ENCODE data around the gene MAML3.

MAML3 gene

DNA sequence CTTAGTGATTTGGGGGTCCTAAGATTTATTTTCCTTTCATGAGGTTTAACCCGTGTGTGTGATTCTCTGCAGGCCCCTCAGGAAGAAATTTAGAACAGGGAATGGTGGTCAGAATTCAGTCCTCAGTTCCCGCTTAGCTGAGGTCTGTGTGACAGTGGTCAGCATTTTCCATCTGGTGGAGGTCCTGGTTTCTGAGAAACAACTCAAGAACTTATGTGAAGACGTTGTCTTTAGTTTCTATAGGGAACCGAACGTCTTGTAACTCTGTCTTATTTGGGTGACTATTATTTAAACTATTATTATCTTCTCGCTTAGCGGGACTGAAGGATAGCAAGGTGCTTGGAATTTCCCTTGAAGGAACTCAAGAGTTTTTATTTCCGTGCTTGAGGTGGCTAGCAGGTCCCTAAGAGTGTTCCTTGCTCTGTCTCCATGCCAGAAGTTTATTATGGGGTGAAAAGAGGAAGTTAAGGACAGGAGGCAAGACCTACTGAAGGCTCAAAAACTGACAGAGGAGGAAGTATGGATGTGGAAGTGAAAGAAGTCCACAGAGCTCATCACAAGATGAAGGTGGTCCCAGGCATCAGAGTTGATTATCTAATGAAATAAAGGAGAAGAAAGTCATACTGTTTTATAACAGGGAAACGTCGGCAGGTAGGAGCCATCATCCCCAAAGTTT lies 479.0 kb downstream of the MAML3 start:
- peaks cover 14 to 16% of the 10 kb centered on the region in 2 donors for H3K36me3 ChIP-seq (ENCODE audit: control insufficient read depth in 2 of 2, insufficient read depth in 2 of 2, low read length in 2 of 2)
- no peak overlapping the region for H3K9ac ChIP-seq (ENCODE audit: low read depth in 1 of 2, low read length in 2 of 2)
- H3K27me3 ChIP-seq (ENCODE audit: control insufficient read depth in 2 of 2, insufficient read depth in 2 of 2, low read length in 2 of 2): no peaks in the 10 kb centered on the region
- H3K4me3 ChIP-seq (ENCODE audit: low read length in 2 of 2): no peak overlapping the region
- H3K27ac ChIP-seq (ENCODE audit: low read depth in 2 of 2, low read length in 2 of 2): no peak overlapping the region
- no peaks in the 10 kb centered on the region for H3K4me1 ChIP-seq (ENCODE audit: control insufficient read depth in 2 of 2, insufficient read depth in 2 of 2, low read length in 2 of 2)
- no peaks in the 10 kb centered on the region for H3K9me3 ChIP-seq (ENCODE audit: control insufficient read depth in 2 of 2, low read length in 2 of 2)

- H3K9ac ChIP-seq (ENCODE audit: low read depth in 1 of 2, low read length in 2 of 2): no peak overlapping the region
Observed at GRCh38 chr4:139672732-139673131, 481.3 kb downstream of the MAML3 start.

GRCh38 chr4:139672215-139672614 lies 481.8 kb downstream of the MAML3 start:
- peaks cover 9 to 20% of the 10 kb centered on the region in 2 donors for H3K4me1 ChIP-seq (ENCODE audit: control insufficient read depth in 2 of 2, insufficient read depth in 2 of 2, low read length in 2 of 2)

More at GRCh38 chr4:139672732-139673131, 481.3 kb downstream of the MAML3 start:
- no peaks in the 10 kb centered on the region for H3K9me3 ChIP-seq (ENCODE audit: control insufficient read depth in 2 of 2, low read length in 2 of 2)
- H3K27me3 ChIP-seq (ENCODE audit: control insufficient read depth in 2 of 2, insufficient read depth in 2 of 2, low read length in 2 of 2): no peaks in the 10 kb centered on the region
- H3K27ac ChIP-seq (ENCODE audit: low read depth in 2 of 2, low read length in 2 of 2): no peak overlapping the region
- H3K4me3 ChIP-seq (ENCODE audit: low read length in 2 of 2): no peak overlapping the region
- H3K36me3 ChIP-seq (ENCODE audit: control insufficient read depth in 2 of 2, insufficient read depth in 2 of 2, low read length in 2 of 2): peaks cover under 1 to 7% of the 10 kb centered on the region in 2 donors
- peaks cover 7 to 16% of the 10 kb centered on the region in 2 donors for H3K4me1 ChIP-seq (ENCODE audit: control insufficient read depth in 2 of 2, insufficient read depth in 2 of 2, low read length in 2 of 2)

GRCh38 chr4:139670775-139671174 lies 483.2 kb downstream of the MAML3 start:
- peaks cover 0 to 7% of the 10 kb centered on the region in 2 donors for H3K36me3 ChIP-seq (ENCODE audit: control insufficient read depth in 2 of 2, insufficient read depth in 2 of 2, low read length in 2 of 2)

More at GRCh38 chr4:139672215-139672614, 481.8 kb downstream of the MAML3 start:
- Histone ChIP-seq H3K27ac (ENCODE audit: low read depth in 2 of 2, low read length in 2 of 2) (no peak overlapping the region), H3K27me3 (ENCODE audit: control insufficient read depth in 2 of 2, insufficient read depth in 2 of 2, low read length in 2 of 2) (no peaks in the 10 kb centered on the region), H3K4me3 (ENCODE audit: low read length in 2 of 2) (no peak overlapping the region), H3K9ac (ENCODE audit: low read depth in 1 of 2, low read length in 2 of 2) (no peak overlapping the region), H3K36me3 (ENCODE audit: control insufficient read depth in 2 of 2, insufficient read depth in 2 of 2, low read length in 2 of 2) (peaks cover 0 to 7% of the 10 kb centered on the region in 2 donors), H3K9me3 (ENCODE audit: control insufficient read depth in 2 of 2, low read length in 2 of 2) (no peaks in the 10 kb centered on the region)

GRCh38 chr4:139669890-139670289 lies 484.1 kb downstream of the MAML3 start:
- Histone ChIP-seq H3K4me3 (ENCODE audit: low read length in 2 of 2) (no peak overlapping the region), H3K4me1 (ENCODE audit: control insufficient read depth in 2 of 2, insufficient read depth in 2 of 2, low read length in 2 of 2) (peaks cover 17 to 35% of the 10 kb centered on the region in 2 donors), H3K9ac (ENCODE audit: low read depth in 1 of 2, low read length in 2 of 2) (no peak overlapping the region), H3K36me3 (ENCODE audit: control insufficient read depth in 2 of 2, insufficient read depth in 2 of 2, low read length in 2 of 2) (peaks cover 0 to 7% of the 10 kb centered on the region in 2 donors), H3K9me3 (ENCODE audit: control insufficient read depth in 2 of 2, low read length in 2 of 2) (no peaks in the 10 kb centered on the region), H3K27ac (ENCODE audit: low read depth in 2 of 2, low read length in 2 of 2) (no peak overlapping the region), H3K27me3 (ENCODE audit: control insufficient read depth in 2 of 2, insufficient read depth in 2 of 2, low read length in 2 of 2) (no peaks in the 10 kb centered on the region)

More at GRCh38 chr4:139670775-139671174, 483.2 kb downstream of the MAML3 start:
- Histone ChIP-seq H3K27me3 (ENCODE audit: control insufficient read depth in 2 of 2, insufficient read depth in 2 of 2, low read length in 2 of 2) (no peaks in the 10 kb centered on the region), H3K9me3 (ENCODE audit: control insufficient read depth in 2 of 2, low read length in 2 of 2) (no peaks in the 10 kb centered on the region), H3K4me1 (ENCODE audit: control insufficient read depth in 2 of 2, insufficient read depth in 2 of 2, low read length in 2 of 2) (peaks cover 9 to 28% of the 10 kb centered on the region in 2 donors), H3K9ac (ENCODE audit: low read depth in 1 of 2, low read length in 2 of 2) (no peak overlapping the region), H3K27ac (ENCODE audit: low read depth in 2 of 2, low read length in 2 of 2) (no peak overlapping the region), H3K4me3 (ENCODE audit: low read length in 2 of 2) (no peak overlapping the region)

GRCh38 chr4:139669335-139669734 lies 484.6 kb downstream of the MAML3 start:
- H3K9me3 ChIP-seq (ENCODE audit: control insufficient read depth in 2 of 2, low read length in 2 of 2): no peaks in the 10 kb centered on the region
- H3K36me3 ChIP-seq (ENCODE audit: control insufficient read depth in 2 of 2, insufficient read depth in 2 of 2, low read length in 2 of 2): peaks cover 0 to 7% of the 10 kb centered on the region in 2 donors
- no peaks in the 10 kb centered on the region for H3K27me3 ChIP-seq (ENCODE audit: control insufficient read depth in 2 of 2, insufficient read depth in 2 of 2, low read length in 2 of 2)
- no peak overlapping the region for H3K9ac ChIP-seq (ENCODE audit: low read depth in 1 of 2, low read length in 2 of 2)
- no peak overlapping the region for H3K27ac ChIP-seq (ENCODE audit: low read depth in 2 of 2, low read length in 2 of 2)
- peaks cover 19 to 41% of the 10 kb centered on the region in 2 donors for H3K4me1 ChIP-seq (ENCODE audit: control insufficient read depth in 2 of 2, insufficient read depth in 2 of 2, low read length in 2 of 2)
- no peak overlapping the region for H3K4me3 ChIP-seq (ENCODE audit: low read length in 2 of 2)

DNA sequence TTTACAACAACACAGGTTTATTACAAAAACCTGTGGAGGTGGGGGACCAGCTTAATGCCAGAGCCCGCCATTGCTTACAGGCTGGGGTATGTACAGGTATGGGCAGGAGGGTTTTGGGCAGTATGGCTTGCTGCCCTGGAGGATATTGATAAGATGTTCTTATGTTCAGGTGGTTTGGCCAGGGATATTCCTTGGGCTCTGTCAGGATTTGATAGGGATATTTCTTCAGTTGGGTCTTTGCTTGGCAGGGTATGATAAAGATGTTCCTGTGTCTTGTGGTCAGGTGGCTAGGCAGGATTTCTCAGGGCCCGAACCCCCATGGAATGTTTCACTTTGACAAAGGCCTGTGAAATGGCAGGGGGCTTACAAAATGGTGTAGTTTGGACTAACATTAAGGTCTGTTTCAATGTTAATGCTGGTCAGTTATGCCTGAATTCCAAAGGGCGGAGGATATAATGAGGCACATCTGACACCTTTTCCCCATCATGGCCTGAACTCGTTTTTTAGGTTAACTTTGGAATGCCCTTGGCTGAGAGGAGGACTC lies 485.3 kb downstream of the MAML3 start:
- no peak overlapping the region for H3K9ac ChIP-seq (ENCODE audit: low read depth in 1 of 2, low read length in 2 of 2)
- peak overlapping the region in 1 of 2 donors; percentile 6 for H3K27ac ChIP-seq (ENCODE audit: low read depth in 2 of 2, low read length in 2 of 2)
- no peak overlapping the region for H3K4me3 ChIP-seq (ENCODE audit: low read length in 2 of 2)
- no peaks in the 10 kb centered on the region for H3K9me3 ChIP-seq (ENCODE audit: control insufficient read depth in 2 of 2, low read length in 2 of 2)
- no peaks in the 10 kb centered on the region for H3K27me3 ChIP-seq (ENCODE audit: control insufficient read depth in 2 of 2, insufficient read depth in 2 of 2, low read length in 2 of 2)
- peaks cover 19 to 45% of the 10 kb centered on the region in 2 donors for H3K4me1 ChIP-seq (ENCODE audit: control insufficient read depth in 2 of 2, insufficient read depth in 2 of 2, low read length in 2 of 2)
- peaks cover 0 to 6% of the 10 kb centered on the region in 2 donors for H3K36me3 ChIP-seq (ENCODE audit: control insufficient read depth in 2 of 2, insufficient read depth in 2 of 2, low read length in 2 of 2)

DNA sequence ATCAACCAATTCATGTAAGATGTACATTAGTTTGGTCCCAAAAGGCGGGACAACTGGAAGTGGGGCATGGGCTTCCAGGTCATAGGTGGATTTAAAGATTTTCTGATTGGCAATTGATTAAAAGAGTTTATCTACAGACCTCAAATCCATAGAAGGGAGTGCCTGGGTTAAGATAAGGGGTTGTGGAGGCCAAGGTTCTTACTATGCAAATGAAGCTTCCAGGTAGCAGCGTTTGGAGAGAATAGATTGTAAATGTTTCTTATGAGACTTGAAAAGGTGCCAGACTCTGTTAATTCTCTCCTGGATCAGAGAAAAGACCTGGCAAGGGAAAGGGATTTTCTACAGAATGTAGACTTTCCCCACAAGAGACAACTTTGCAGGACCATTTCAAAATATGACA lies 485.9 kb downstream of the MAML3 start:
- Histone ChIP-seq H3K4me1 (ENCODE audit: control insufficient read depth in 2 of 2, insufficient read depth in 2 of 2, low read length in 2 of 2) (peaks cover 19 to 45% of the 10 kb centered on the region in 2 donors), H3K27me3 (ENCODE audit: control insufficient read depth in 2 of 2, insufficient read depth in 2 of 2, low read length in 2 of 2) (no peaks in the 10 kb centered on the region), H3K9me3 (ENCODE audit: control insufficient read depth in 2 of 2, low read length in 2 of 2) (no peaks in the 10 kb centered on the region), H3K36me3 (ENCODE audit: control insufficient read depth in 2 of 2, insufficient read depth in 2 of 2, low read length in 2 of 2) (no peaks in the 10 kb centered on the region), H3K9ac (ENCODE audit: low read depth in 1 of 2, low read length in 2 of 2) (peak overlapping the region in 1 of 2 donors; percentile 39), H3K27ac (ENCODE audit: low read depth in 2 of 2, low read length in 2 of 2) (peak overlapping the region; percentile 88 to 94), H3K4me3 (ENCODE audit: low read length in 2 of 2) (peak overlapping the region; percentile 74 to 97)
